Esophagus muscularis mucosa (tissue), 4 donors: ENCODE measurements around the gene PTPN14.

ENCODE experiments used
- CTCF ChIP-seq, 3 experiments: fragments of 200-600 bp in 2 of 3; fragments of 450-650 bp in 1 of 3; sonication (generic) in 2 of 3; IDR thresholded peaks; one replicate each; pipeline ENCODE4 v1.5.1; 2017 to 2019; ENCODE audit warnings: antibody characterized with exemption in 3 of 3, mild to moderate bottlenecking in 2 of 3, moderate library complexity in 1 of 3
- EP300 ChIP-seq: sonication (generic); formaldehyde crosslinking; IDR thresholded peaks from one replicate; pipeline ENCODE4 v1.6.1; 2017; ENCODE audit warnings: antibody characterized with exemption
- POLR2A ChIP-seq: fragments of 450-650 bp; IDR thresholded peaks from one replicate; pipeline ENCODE4 v1.6.1; 2017; ENCODE audit warnings: antibody characterized with exemption, moderate library complexity, mild to moderate bottlenecking, low read depth
- POLR2AphosphoS5 ChIP-seq, 2 donors: sonication (generic); formaldehyde crosslinking; IDR thresholded peaks; one replicate each; pipeline ENCODE4 v1.6.1; 2017; ENCODE audit warnings: antibody characterized with exemption in 2 of 2

DNA sequence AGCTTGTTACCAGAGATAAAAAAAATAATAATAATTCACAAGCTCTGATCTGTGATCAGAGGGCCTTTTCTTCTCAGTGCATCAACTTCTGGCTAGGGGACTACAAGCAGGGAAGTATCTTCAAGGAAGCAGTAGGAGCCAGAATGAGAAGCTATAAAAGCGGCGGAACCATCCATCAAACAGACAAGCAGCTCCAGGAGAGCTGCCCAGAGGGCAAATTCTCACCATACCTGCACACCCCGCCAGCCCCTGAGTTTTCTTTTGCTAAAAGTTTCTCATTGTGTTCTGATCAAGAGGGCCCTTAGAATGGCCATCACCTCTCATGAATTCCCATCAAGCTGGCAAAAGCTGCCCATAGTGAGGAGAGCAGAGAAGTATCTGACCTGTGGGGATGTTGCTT lies 171.0 kb downstream of the PTPN14 start:
- no peak for TF ChIP-seq CTCF (IDR thresholded peaks at IDR 0.05)
- peak in 1 of 2 donors; percentile 45 for TF ChIP-seq POLR2AphosphoS5 (IDR thresholded peaks at IDR 0.05)
- TF ChIP-seq EP300 = no peak
- no peak for TF ChIP-seq POLR2A
